ENCODE data around the gene MFNG. TPM values are rescaled to one million over a fixed set of nuclear protein-coding genes. Genes with fewer than 3 reads are reported as not detected.

MFNG gene
- polyA plus RNA-seq, 1 donor from 2014 or later, result 0.17 TPM

- H2AFZ ChIP-seq (ENCODE audit: low read depth, low read length), result no peak overlapping the region
These were observed 22.3 kb upstream of the MFNG start for GRCh38 chr22:37508431-37508992.

GRCh38 chr22:37507731-37508130 lies 21.5 kb upstream of the MFNG start:
- Histone ChIP-seq H3K27me3 (ENCODE audit: insufficient read depth, low read depth, low read length) (no peaks in the 10 kb centered on the region), H3K9me3 (ENCODE audit: low read length) (no peaks in the 10 kb centered on the region), H4K20me1 (ENCODE audit: insufficient read depth) (no peaks in the 10 kb centered on the region), H3K9ac (ENCODE audit: low read length) (no peak overlapping the region), H3K27ac (ENCODE audit: low read length) (no peak overlapping the region), H3F3A (ENCODE audit: insufficient read depth, low read length, poor library complexity, severe bottlenecking) (no peaks in the 10 kb centered on the region), H3K79me2 (replicated peaks; ENCODE audit: insufficient read depth, low read length) (no peaks in the 10 kb centered on the region), H3K4me2 (ENCODE audit: low read length) (no peak overlapping the region), H3K4me3 (ENCODE audit: low read length) (no peak overlapping the region), H2AFZ (ENCODE audit: low read depth, low read length) (no peak overlapping the region), H3K36me3 (ENCODE audit: insufficient read depth, low read length) (no peaks in the 10 kb centered on the region), H3K9me2 (ENCODE audit: insufficient read depth, low read length) (no peaks in the 10 kb centered on the region)
- TF ChIP-seq RAD21 (conservative IDR thresholded peaks at IDR 0.05) (no peak), EZH2 (IDR thresholded peaks at IDR 0.05; ENCODE audit: borderline replicate concordance, insufficient read depth, low read length, poor library complexity, severe bottlenecking) (no peak), EP300 (conservative IDR thresholded peaks at IDR 0.05; ENCODE audit: poor library complexity, severe bottlenecking) (no peak), TAF1 (IDR thresholded peaks at IDR 0.05; ENCODE audit: low read depth) (no peak), REST (IDR thresholded peaks at IDR 0.05; ENCODE audit: borderline replicate concordance) (no peak), POLR2AphosphoS5 (IDR thresholded peaks at IDR 0.05) (no peak), MXI1 (conservative IDR thresholded peaks at IDR 0.05; ENCODE audit: poor library complexity, severe bottlenecking) (no peak), SMC3 (conservative IDR thresholded peaks at IDR 0.05; ENCODE audit: poor library complexity) (no peak), CTCF (IDR thresholded peaks at IDR 0.05; ENCODE audit: poor library complexity, severe bottlenecking) (no peak)

More at GRCh38 chr22:37508431-37508992, 22.3 kb upstream of the MFNG start:
- no peak for TF ChIP-seq MXI1 (conservative IDR thresholded peaks at IDR 0.05; ENCODE audit: poor library complexity, severe bottlenecking)
- TF ChIP-seq POLR2AphosphoS5 (IDR thresholded peaks at IDR 0.05), result no peak
- TF ChIP-seq TAF1 (IDR thresholded peaks at IDR 0.05; ENCODE audit: low read depth), result no peak
- no peak for TF ChIP-seq REST (IDR thresholded peaks at IDR 0.05; ENCODE audit: borderline replicate concordance)
- no peaks in the 10 kb centered on the region for H4K20me1 ChIP-seq (ENCODE audit: insufficient read depth)
- H3K9me3 ChIP-seq (ENCODE audit: low read length), result no peaks in the 10 kb centered on the region
- no peak overlapping the region for H3K4me3 ChIP-seq (ENCODE audit: low read length)
- H3K27ac ChIP-seq (ENCODE audit: low read length), result no peak overlapping the region
- no peaks in the 10 kb centered on the region for H3K79me2 ChIP-seq (replicated peaks; ENCODE audit: insufficient read depth, low read length)
- H3F3A ChIP-seq (ENCODE audit: insufficient read depth, low read length, poor library complexity, severe bottlenecking), result no peaks in the 10 kb centered on the region
- H3K36me3 ChIP-seq (ENCODE audit: insufficient read depth, low read length), result no peaks in the 10 kb centered on the region
- no peaks in the 10 kb centered on the region for H3K9me2 ChIP-seq (ENCODE audit: insufficient read depth, low read length)
- H3K4me2 ChIP-seq (ENCODE audit: low read length), result no peak overlapping the region
- no peaks in the 10 kb centered on the region for H3K27me3 ChIP-seq (ENCODE audit: insufficient read depth, low read depth, low read length)
- H3K9ac ChIP-seq (ENCODE audit: low read length), result no peak overlapping the region

All from neural cell (in vitro differentiated cells).